HG03378 (cell line): ENCODE measurements around the gene GBGT1.
A peak's percentile ranks its signal among the peaks of the same experiment; 100 is the strongest.

Experiments used
- ATAC-seq: cut with Tn5 transposase; IDR thresholded peaks from one replicate; pipeline ENCODE4 v1.9.1; 2021; ENCODE audit warnings: mild to moderate bottlenecking, moderate library complexity; ENCODE audit not compliant: unreplicated experiment

GBGT1 gene

GRCh38 chr9:133166392-133166791 is 2.7 kb upstream of the GBGT1 start:
- no peak for ATAC-seq

- no peak for ATAC-seq
Observed at GRCh38 chr9:133165452-133165730, 1.7 kb upstream of the GBGT1 start.

- ATAC-seq, result no peak
Observed at GRCh38 chr9:133164191-133164590, 477 bp upstream of the GBGT1 start.

GRCh38 chr9:133162861-133163503 is 732 bp downstream of the GBGT1 start:
- ATAC-seq, result no peak

- ATAC-seq, result no peak
Observed at GRCh38 chr9:133161547-133161950, 2.2 kb downstream of the GBGT1 start.

GRCh38 chr9:133160742-133161546 is 2.8 kb downstream of the GBGT1 start:
- ATAC-seq, result no peak

GRCh38 chr9:133158695-133159094 is 5.0 kb downstream of the GBGT1 start:
- no peak for ATAC-seq

GRCh38 chr9:133155156-133155555 is 8.6 kb downstream of the GBGT1 start:
- no peak for ATAC-seq

- no peak for ATAC-seq
Observed at GRCh38 chr9:133154097-133154989, 9.4 kb downstream of the GBGT1 start.

GRCh38 chr9:133153227-133154096 is 10.3 kb downstream of the GBGT1 start:
- no peak for ATAC-seq

GRCh38 chr9:133151601-133152525 is 11.9 kb downstream of the GBGT1 start:
- no peak for ATAC-seq

- ATAC-seq, result no peak
Observed at GRCh38 chr9:133151041-133151440, 12.7 kb downstream of the GBGT1 start.

GRCh38 chr9:133149130-133150015 is 14.3 kb downstream of the GBGT1 start:
- peak; percentile 54 for ATAC-seq

GRCh38 chr9:133148199-133149129 is 15.2 kb downstream of the GBGT1 start:
- peak; percentile 6 for ATAC-seq

- no peak for ATAC-seq
Observed at GRCh38 chr9:133147412-133148198, 16.1 kb downstream of the GBGT1 start.

- ATAC-seq, result no peak
Observed at GRCh38 chr9:133146746-133147411, 16.8 kb downstream of the GBGT1 start.
